Measurements from ENCODE around the gene FAM200B.
"Not testable (repeated sequence)": the region's sequence is repeated elsewhere in the genome, so short reads cannot be mapped to it uniquely, and the experiment has no call there.

FAM200B gene

DNA sequence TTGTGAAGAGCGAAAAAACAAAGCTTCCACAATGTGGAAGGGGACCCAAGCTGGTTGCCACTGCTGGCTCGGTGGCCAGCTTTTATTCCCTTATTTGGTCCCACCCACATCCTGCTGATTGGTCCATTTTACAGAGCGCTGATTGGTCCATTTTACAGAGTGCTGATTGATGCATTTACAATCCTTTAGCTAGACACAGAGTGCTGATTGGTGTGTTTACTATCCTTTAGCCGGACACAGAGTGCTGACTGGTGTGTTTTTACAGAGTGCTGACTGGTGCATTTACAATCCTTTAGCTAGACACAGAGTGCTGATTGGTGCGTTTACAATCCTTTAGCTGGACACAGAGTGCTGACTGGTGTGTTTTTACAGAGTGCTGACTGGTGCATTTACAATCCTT is 51.4 kb downstream of the FAM200B start:
- DNase-seq, result not testable (repeated sequence)

DNA sequence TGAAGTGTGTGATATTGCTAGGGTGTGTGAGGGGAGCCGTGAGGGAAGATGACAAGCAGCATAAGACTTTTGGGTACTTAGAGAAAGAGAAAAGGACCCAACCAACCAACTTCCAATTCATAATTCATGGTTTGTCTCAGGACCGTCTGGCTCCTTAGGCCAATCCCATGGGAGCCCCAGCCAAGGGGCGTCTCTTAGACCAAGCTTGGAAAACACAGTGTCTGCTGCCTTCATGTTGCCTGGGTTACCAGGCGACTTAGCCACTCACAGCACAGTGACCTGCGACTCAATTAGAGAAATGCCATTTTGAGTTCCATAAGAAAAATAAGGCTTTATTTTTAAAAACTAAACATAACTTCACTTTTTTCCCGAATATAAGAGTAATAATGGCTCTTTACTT is 53.9 kb downstream of the FAM200B start:
- peak in 8 of 56 donors; percentile 2 to 28 (median 15) for DNase-seq

DNA sequence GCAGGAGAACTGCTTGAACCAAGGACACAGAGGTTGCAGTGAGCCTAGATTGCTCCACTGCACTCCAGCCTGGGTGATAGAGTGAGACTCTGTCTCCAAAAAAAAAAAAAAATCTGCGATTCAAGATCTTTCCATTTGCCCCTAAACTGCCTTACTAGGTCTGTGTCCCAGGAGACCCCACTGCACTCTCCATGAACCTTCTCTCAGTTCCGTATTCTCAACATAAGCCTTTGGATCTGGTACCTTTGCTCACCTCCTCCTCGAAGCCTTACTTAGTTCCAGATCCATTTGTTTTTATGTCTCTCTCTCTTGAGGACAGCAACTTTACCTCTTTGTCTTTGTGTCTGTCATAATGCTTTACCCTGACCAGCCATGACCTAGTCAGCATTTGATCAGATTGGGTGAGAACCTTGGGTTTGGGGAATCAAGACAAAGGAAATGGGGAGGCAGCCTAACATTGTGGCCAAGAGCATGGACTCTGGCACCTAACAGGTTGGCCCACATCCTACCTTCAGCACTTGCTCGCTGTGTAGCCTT is 55.0 kb downstream of the FAM200B start:
- DNase-seq, result no peak

DNA sequence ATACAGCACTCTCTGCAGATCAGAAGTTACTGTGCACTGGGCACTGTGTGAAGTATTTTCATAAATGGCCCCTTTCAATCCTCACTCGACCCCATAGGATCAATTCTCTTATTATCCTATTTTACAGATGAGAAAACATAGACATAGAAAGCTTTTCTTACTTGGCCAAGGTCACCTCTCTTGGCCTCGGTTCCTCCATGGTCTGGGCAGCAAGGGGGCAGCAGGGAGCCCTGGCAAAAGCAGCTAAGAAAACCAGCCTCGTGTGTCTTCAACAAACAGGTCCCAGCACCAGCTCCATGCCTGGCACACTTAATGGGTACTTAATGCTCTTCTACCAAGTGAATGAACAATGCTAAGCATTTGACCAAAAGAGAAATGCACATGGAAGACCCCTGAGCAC is 55.6 kb downstream of the FAM200B start:
- peak in 1 of 56 donors; percentile 9 for DNase-seq

DNA sequence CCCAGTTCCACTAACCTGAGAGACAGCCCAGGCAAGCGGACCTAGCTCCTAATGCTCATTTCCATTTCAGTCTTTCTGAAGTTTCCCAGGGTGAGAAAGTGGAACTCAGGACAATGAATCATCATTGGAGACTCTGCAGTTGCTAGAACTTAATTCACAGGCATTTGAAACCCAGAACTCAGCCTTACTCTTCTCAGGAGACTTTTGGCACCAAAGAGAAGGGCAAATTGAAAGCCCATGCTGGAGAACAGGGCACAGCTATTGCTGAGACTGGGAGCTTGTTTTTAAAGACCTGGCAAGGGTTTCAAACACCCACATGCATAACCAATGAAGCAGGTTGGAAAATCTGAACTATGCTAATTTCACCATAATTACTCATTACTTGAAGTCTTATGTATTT is 57.2 kb downstream of the FAM200B start:
- DNase-seq, result peak in 8 of 56 donors; percentile 3 to 36 (median 14)
